GM12891 (cell line): ENCODE measurements around the gene SORBS1.

Experiments
- PAX5 ChIP-seq: IDR thresholded peaks from 2 replicates; pipeline ENCODE4 v1.6.1; 2011; ENCODE audit warnings: low read length, moderate library complexity, mild to moderate bottlenecking; ENCODE audit not compliant: insufficient read depth, severe bottlenecking
- POLR2A ChIP-seq: IDR thresholded peaks from 2 replicates; pipeline ENCODE4 v1.6.1; 2011; ENCODE audit warnings: low read depth, low read length, control low read depth
- POLR2AphosphoS5 ChIP-seq: IDR thresholded peaks from 2 replicates; pipeline ENCODE4 v1.6.1; 2011; ENCODE audit warnings: low read depth, low read length, control low read depth
- POU2F2 ChIP-seq: IDR thresholded peaks from 2 replicates; pipeline ENCODE4 v1.6.1; 2011; ENCODE audit warnings: low read depth, mild to moderate bottlenecking, control low read depth, low read length, moderate library complexity
- SPI1 ChIP-seq: IDR thresholded peaks from 2 replicates; pipeline ENCODE4 v1.6.1; 2011; ENCODE audit warnings: low read depth, low read length, control low read depth
- TAF1 ChIP-seq: IDR thresholded peaks from 2 replicates; pipeline ENCODE4 v1.6.1; 2011; ENCODE audit warnings: low read depth, low read length, control low read depth

DNA sequence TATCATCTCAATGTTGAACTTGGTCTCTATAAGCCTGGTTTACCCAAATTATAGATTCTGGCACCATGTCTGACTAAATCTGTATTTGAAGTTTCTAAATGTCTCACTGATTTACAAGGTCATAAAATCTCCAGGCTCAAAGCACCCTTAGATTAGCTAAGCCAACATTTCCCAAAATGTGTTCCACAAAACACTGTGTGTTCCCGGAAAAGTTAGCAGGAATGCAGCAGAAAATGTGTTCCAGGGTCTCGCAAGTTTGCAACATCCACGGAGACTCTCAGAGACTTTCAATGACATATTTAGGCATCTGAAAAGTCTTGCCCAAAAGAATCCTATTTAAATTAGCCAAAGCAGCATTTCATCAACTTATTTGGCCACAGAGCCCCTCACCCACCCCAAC, 91.9 kb downstream of the SORBS1 start:
- TF ChIP-seq TAF1 (no peak), PAX5 (no peak), POLR2A (no peak), POLR2AphosphoS5 (no peak), SPI1 (no peak), POU2F2 (no peak)
